Fibroblast of pulmonary artery (primary cell): ENCODE measurements around the gene CTDP1.

Experiments used
- DNase-seq: peaks from one replicate; pipeline ENCODE4 v3.0.0-alpha.2; 2010; ENCODE audit warnings: low read depth
- H3K4me3 ChIP-seq: replicated peaks from 2 replicates; pipeline ENCODE4 v1.5.1; 2011; ENCODE audit warnings: low read depth, mild to moderate bottlenecking, control low read depth, low read length, moderate library complexity
- CTCF ChIP-seq: IDR thresholded peaks from 2 replicates; pipeline ENCODE4 v1.5.1; 2011; ENCODE audit warnings: mild to moderate bottlenecking, control low read depth, low read length, inconsistent platforms; ENCODE audit errors: missing control alignments

The CTDP1 gene

GRCh38 chr18:79802298-79802697 lies 122.7 kb downstream of the CTDP1 start:
- no peak for DNase-seq
- no peak for TF ChIP-seq CTCF
- no peak overlapping the region for H3K4me3 ChIP-seq

GRCh38 chr18:79803611-79804051 lies 124.0 kb downstream of the CTDP1 start:
- no peak for DNase-seq
- TF ChIP-seq CTCF = no peak
- H3K4me3 ChIP-seq = no peak overlapping the region
